Endothelial cell of umbilical vein (primary cell): ENCODE measurements around the gene PRKAG2. TPM values are rescaled to one million over a fixed set of nuclear protein-coding genes. Genes with fewer than 3 reads are reported as not detected.

Experiments
- BruUV-seq: library from RNA; stranded (reverse); fragments of 400-500 nt; replicated peaks from 2 replicates; lab custom pipeline; 2021; lab: Mats Ljungman, UMichigan
- CTCF ChIA-PET: fragments of 300-600, 350-600 bp; sonication (Branson Sonifier 250); formaldehyde crosslinking; loops from one replicate; lab custom pipeline; 2021; ENCODE audit warnings: antibody characterized with exemption, inconsistent platforms; lab: Charles Lee
- POLR2A ChIA-PET: fragments of 300-600, 350-600 bp; sonication (Branson Sonifier 250); formaldehyde crosslinking; loops from one replicate; lab custom pipeline; 2021; ENCODE audit warnings: antibody characterized with exemption, inconsistent platforms; lab: Charles Lee
- DNase-seq: peaks from one replicate; pipeline ENCODE4 v3.0.0-alpha.2; 2011; ENCODE audit warnings: low read depth, low spot score
- FAIRE-seq: peaks from 2 replicates; lab custom pipeline; 2011; peaks lifted over from hg19 to GRCh38; lab: Jason Lieb, UNC
- H2AFZ ChIP-seq: 2 replicates; pipeline ENCODE4 v1.6.0; 2012; ENCODE audit warnings: low read depth, low read length, control low read depth, inconsistent platforms
- H3K27ac ChIP-seq: 2 replicates; pipeline ENCODE4 v1.5.1; 2011; ENCODE audit warnings: low read depth, mild to moderate bottlenecking, control low read depth, low read length, moderate library complexity; ENCODE audit not compliant: insufficient read depth
- H3K27me3 ChIP-seq, 2 experiments: 2 replicates each; pipeline versions ENCODE4 v1.6.0 to v1.6.1; 2011; ENCODE audit warnings: low read length in 2 of 2, mixed read lengths in 1 of 2; ENCODE audit not compliant: control insufficient read depth in 2 of 2, insufficient read depth in 2 of 2
- H3K36me3 ChIP-seq, 2 experiments: 2 replicates in 1 of 2; 3 replicates in 1 of 2; pipeline ENCODE4 v1.5.1; 2011; ENCODE audit warnings: low read length in 2 of 2, mild to moderate bottlenecking in 1 of 2, moderate library complexity in 1 of 2; ENCODE audit not compliant: control insufficient read depth in 2 of 2, insufficient read depth in 2 of 2; ENCODE audit errors: extremely low read depth in 1 of 2
- H3K4me1 ChIP-seq: 3 replicates; pipeline ENCODE4 v1.5.1; 2011; ENCODE audit warnings: mild to moderate bottlenecking, low read length; ENCODE audit not compliant: control insufficient read depth, insufficient read depth; ENCODE audit errors: extremely low read depth
- H3K4me2 ChIP-seq: 2 replicates; pipeline ENCODE4 v1.6.1; 2011; ENCODE audit warnings: low read length, control low read depth, mixed read lengths; ENCODE audit not compliant: insufficient read depth
- H3K4me3 ChIP-seq, 3 experiments: fragments of 200-600 bp in 1 of 3; sonication (generic), shearing (Covaris generic) in 1 of 3; replicated peaks in 1 of 3; 2 replicates each; pipeline ENCODE4 v1.5.1; 2011 to 2016; ENCODE audit warnings: control low read depth in 3 of 3, low read length in 3 of 3, mild to moderate bottlenecking in 2 of 3, inconsistent platforms in 1 of 3, low read depth in 1 of 3, moderate library complexity in 1 of 3; ENCODE audit not compliant: insufficient read depth in 1 of 3
- H3K79me2 ChIP-seq: 2 replicates; pipeline ENCODE4 v1.6.0; 2012; ENCODE audit warnings: low read length, inconsistent platforms; ENCODE audit not compliant: control insufficient read depth, insufficient read depth
- H3K9ac ChIP-seq: replicated peaks from 2 replicates; pipeline ENCODE3; 2011; ENCODE audit warnings: low read length, control low read depth; ENCODE audit not compliant: insufficient read depth; ENCODE audit errors: extremely low read depth
- H3K9me1 ChIP-seq: replicated peaks from 3 replicates; pipeline ENCODE4 v1.6.0; 2011; ENCODE audit warnings: mild to moderate bottlenecking, low read length; ENCODE audit not compliant: control insufficient read depth, insufficient read depth; ENCODE audit errors: extremely low read depth
- H3K9me3 ChIP-seq: replicated peaks from 2 replicates; pipeline ENCODE4 v1.5.1; 2012; ENCODE audit warnings: low read length, inconsistent platforms; ENCODE audit not compliant: control insufficient read depth, insufficient read depth
- H4K20me1 ChIP-seq: replicated peaks from 2 replicates; pipeline ENCODE3; 2011; ENCODE audit warnings: mild to moderate bottlenecking, low read length; ENCODE audit not compliant: control insufficient read depth, insufficient read depth; ENCODE audit errors: extremely low read depth
- EZH2 ChIP-seq: IDR thresholded peaks from 2 replicates; pipeline ENCODE4 v1.6.1; 2012; ENCODE audit warnings: borderline replicate concordance, low read depth, mild to moderate bottlenecking, moderate library complexity, low read length, inconsistent platforms; ENCODE audit not compliant: severe bottlenecking
- MYC ChIP-seq: IDR thresholded peaks from one replicate; pipeline ENCODE4 v1.6.1; 2011; ENCODE audit warnings: mild to moderate bottlenecking, low read depth, low read length
- dilution Hi-C: fragments of 300-500 bp; cut with MboI; formaldehyde crosslinking; loops from one replicate; pipeline ENCODE4 v1.15.0; 2019; ENCODE audit warnings: low sequenced_read_pairs; ENCODE audit not compliant: extremely low pct_ligation_motif_present
- intact Hi-C: fragments of 100-400 bp; cut with micrococcal nuclease; formaldehyde crosslinking; loops from one replicate; pipeline ENCODE4 v1.10.0; 2022
- polyA plus RNA-seq, 4 experiments: library from polyadenylated mRNA; depleted of rRNA in 3 of 4; stranded (reverse) in 3 of 4; unstranded in 1 of 4; fragments of >200 nt; gene quantifications; 2 replicates each; pipeline versions ENCODE4 v1.2.1 to v1.2.3, GENCODE V29; 2011 to 2012; ENCODE audit warnings: missing spikeins in 1 of 4
- total RNA-seq: library from RNA; stranded (reverse); gene quantifications from 2 replicates; pipeline ENCODE4 v1.2.3, GENCODE V29; 2021

Gene PRKAG2
- total and polyA plus RNA-seq, 2 donors (not counting 3 experiments of a cell fraction or from before 2014, with no cell fraction given), result 19.3 to 51.5 TPM

DNA sequence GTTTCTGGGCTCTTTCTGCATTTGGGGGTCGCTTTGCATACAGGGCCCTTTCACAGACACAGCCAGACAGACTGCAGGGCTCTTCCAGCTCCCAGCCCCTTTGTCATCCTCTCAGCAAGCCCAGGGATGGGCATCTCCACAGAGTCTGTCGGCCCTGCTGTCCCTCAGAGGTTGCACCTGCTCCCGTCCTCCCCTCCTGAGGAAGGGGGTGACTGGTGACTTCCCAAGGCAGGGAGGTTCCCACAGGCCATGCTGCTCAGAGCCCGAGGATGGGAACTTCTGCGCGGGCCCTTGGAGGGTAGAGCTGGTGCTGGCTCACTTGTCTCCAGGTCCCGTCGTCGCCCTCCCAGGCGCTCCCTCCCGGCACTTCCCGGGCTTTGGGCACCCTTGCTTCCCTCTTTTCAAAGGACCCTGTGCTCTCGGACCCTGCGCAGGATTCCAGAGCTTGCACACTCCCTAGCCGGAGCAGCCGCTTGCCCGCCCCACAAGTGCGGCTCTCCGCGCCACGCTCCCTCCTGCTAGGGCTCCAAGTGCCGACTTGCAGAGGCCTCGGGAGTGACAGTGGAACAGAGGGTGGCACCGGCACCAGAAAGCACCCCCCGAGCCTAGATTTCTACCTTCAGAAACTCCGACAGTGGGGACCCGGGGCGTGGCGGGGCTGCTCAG is 152.5 kb downstream of the PRKAG2 start:
- no peaks in the 10 kb centered on the region for H3K9me1 ChIP-seq
- DNase-seq (no peak), FAIRE-seq (no peak)
- H3K79me2 ChIP-seq, result no peaks in the 10 kb centered on the region
- H3K9ac ChIP-seq, result no peak overlapping the region
- no peak overlapping the region for H3K27ac ChIP-seq
- no TSS peak for BruUV-seq
- H3K4me1 ChIP-seq, result peaks cover 11% of the 10 kb centered on the region
- ChIA-PET CTCF (interaction anchor here (2.4 kb wide), 1 partner anchor 11 kb away, joined by 8 read pairs; no protein-coding TSS in a partner anchor), POLR2A (no interaction called here)
- intact Hi-C loops, result no loop called here
- H4K20me1 ChIP-seq, result no peaks in the 10 kb centered on the region
- H3K4me2 ChIP-seq, result no peak overlapping the region
- H3K4me3 ChIP-seq, result no peak overlapping the region
- H3K27me3 ChIP-seq, result no peaks in the 10 kb centered on the region
- TF ChIP-seq MYC, result no peak
- no peaks in the 10 kb centered on the region for H3K9me3 ChIP-seq
- no peak overlapping the region for H2AFZ ChIP-seq
- dilution Hi-C loops, result no loop called here
- H3K36me3 ChIP-seq, result no peaks in the 10 kb centered on the region

DNA sequence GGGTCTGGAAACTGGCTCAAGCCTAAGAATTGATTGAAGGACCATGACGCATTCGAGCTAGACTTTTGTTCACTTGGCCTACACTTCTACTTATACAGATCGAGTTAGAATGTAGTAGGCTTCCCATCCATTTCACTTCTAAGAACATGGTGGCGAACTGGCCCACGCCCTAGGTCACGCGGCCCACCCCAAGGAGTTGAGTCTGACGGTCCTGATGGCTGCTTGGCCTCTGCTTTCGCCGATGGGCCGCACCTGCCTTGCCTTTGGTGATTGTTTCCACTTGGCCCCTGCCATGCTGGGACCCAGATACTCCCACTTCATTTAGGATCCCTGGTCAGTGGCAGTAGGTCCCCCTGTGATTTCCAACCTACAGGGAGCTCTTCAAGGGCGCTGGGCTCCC is 153.6 kb downstream of the PRKAG2 start:
- FAIRE-seq, result no peak
- Histone ChIP-seq H3K27ac (no peak overlapping the region), H3K79me2 (no peaks in the 10 kb centered on the region), H3K9me3 (no peaks in the 10 kb centered on the region), H3K9me1 (no peaks in the 10 kb centered on the region), H3K36me3 (no peaks in the 10 kb centered on the region), H4K20me1 (no peaks in the 10 kb centered on the region), H3K4me2 (no peak overlapping the region), H3K4me3 (no peak overlapping the region), H3K27me3 (no peaks in the 10 kb centered on the region), H3K9ac (no peak overlapping the region), H3K4me1 (peaks cover 11% of the 10 kb centered on the region), H2AFZ (no peak overlapping the region)
- no peak for TF ChIP-seq EZH2
- intact Hi-C loops, result no loop called here
- ChIA-PET CTCF (no interaction called here), POLR2A (no interaction called here)
- dilution Hi-C loops, result no loop called here
- BruUV-seq, result no TSS peak
- DNase-seq, result no peak
